Hindlimb muscle (tissue), 1 donor: ENCODE data around the gene CCL18. TPM values are rescaled to one million over a fixed set of nuclear protein-coding genes. Genes with fewer than 3 reads are reported as not detected.
"Not testable (repeated sequence)": the region's sequence is repeated elsewhere in the genome, so short reads cannot be mapped to it uniquely, and the experiment has no call there.

Experiments used
- DNase-seq: peaks from one replicate; pipeline ENCODE4 v3.0.0-alpha.2; 2013
- polyA plus RNA-seq: library from polyadenylated mRNA; unstranded; fragments of 120-200 nt; gene quantifications from one replicate; pipeline ENCODE4 v1.2.1, GENCODE V29; 2013; ENCODE audit not compliant: insufficient read length

CCL18 gene
- not detected for polyA plus RNA-seq

GRCh38 chr17:36063786-36064541, at the start of gene CCL18:
Gene CCL18 (plus strand): TSS chr17:36064272. CDS start chr17:36064343, 71 bp downstream.
- DNase-seq, result no peak

GRCh38 chr17:36014946-36015345, 49.1 kb upstream of the CCL18 start:
- DNase-seq, result no peak

DNA sequence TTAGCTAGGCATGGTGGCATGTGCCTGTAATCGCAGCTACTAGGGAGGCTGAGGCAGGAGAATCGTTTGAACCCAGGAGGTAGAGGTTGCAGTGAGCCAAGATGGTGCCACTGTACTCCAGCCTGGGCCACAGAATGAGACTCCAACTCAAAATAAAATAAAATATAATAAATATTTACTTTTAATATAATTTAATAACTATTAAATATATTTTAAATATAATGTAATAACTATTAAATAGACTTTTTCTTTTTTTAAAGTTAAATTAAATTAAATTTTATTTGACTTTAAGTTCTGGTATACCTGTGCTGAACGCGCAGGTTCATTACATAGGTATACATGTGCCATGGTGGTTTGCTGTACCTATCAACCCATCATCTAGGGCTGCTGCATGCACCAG, 48.2 kb upstream of the CCL18 start:
- not testable (repeated sequence) for DNase-seq

- DNase-seq, result no peak
Observed at GRCh38 chr17:36016555-36016954, 47.5 kb upstream of the CCL18 start.

GRCh38 chr17:36017799-36018198, 46.3 kb upstream of the CCL18 start, which contains the start of gene CCL23:
Gene CCL23 (minus strand): TSS chr17:36017972. CDS start chr17:36017897, 75 bp downstream.
- no peak for DNase-seq

DNA sequence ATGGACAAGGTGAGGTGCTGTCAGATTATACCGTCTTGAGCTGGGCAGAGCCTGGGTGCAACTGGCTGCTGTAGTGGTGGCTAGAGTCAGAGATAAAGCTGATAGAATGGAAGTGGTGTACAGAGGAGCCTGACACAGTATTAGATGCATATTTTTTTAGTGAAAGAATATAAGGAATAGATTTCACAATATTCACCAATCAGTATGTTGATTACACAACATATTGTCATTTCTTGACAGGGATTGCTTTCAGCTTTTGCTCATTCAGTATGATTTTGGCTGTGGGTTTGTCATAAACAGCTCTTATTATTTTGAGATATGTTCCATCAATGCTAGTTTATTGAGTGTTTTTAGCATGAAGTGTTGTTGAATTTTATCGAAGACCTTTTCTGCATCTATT, 44.6 kb upstream of the CCL18 start:
- no peak for DNase-seq

DNA sequence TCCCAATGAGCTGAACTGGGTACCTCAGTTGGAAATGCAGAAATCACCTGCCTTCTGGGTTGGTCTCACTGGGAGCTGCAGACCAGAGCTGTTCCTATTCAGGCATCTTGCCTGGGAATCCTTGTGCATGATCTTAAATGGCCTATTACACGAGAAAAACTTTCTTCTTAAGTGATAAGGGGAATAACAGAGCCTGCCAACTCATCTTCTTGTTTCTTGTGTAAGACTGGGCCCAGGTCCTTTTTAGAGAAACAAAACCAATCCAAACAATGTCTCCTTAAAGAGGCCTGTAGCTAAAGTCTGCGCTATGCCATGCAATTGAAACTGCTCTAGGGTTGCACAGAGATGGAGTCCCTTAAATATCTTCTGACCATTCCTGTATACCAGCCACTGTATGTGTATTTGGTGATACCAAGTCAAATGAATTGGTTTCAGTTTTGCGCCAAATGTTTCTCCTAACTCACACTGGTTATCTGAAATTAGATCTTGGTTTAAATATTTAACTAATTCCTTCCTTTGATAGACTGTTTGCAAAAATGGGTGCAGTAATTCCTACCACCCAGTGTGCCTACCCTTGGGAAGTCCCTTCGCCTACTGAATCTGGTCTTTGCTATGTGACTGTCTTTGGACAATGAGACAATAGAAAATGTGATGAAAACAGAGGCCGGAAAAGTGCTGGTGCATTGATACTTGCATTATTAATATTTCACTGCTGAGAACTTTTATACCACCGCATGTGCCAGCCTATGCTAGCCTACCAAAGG, 39.8 kb upstream of the CCL18 start:
- no peak for DNase-seq

DNA sequence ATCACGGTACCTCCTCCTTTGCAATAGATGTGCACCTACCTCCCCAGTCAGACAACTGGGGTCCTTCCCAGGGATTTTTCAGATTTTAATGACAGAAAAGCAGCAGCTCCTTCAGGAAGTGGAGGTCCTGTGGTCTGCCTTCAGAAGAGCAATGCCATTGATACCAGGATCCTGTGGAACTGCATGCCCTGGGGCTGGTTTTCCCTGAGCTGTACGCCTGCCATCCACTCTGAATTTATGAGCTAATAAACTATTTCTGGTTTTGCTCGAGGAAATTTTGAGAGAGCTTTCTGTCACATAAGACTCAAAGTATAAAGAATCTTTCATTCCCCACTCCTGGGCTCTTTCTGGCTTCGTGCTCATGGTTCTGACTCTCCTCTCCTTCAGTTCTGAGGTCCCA, 36.3 kb upstream of the CCL18 start:
- no peak for DNase-seq

GRCh38 chr17:36030956-36031355, 33.1 kb upstream of the CCL18 start:
- DNase-seq, result no peak

DNA sequence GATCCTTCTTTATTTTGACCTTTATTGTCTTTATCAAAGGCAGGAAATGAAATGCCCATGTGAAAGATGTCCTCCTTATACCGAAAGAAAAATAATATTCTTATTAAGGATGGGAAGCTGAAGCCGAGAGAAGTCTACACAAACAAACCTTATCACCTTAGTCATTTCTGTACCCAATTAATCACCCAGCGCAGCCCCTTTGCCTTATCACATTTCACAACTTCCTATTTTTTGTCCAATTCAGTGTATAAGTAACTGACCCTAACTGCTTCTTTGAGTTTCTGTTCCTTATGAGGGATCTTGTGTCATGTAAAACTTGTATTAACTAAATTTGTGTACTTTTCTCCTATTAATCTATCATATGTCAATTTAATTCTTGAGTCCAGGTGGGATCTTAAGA, 29.9 kb upstream of the CCL18 start:
- no peak for DNase-seq

GRCh38 chr17:36036235-36036634, 27.8 kb upstream of the CCL18 start:
- no peak for DNase-seq

GRCh38 chr17:36048066-36048465, 16.0 kb upstream of the CCL18 start:
- DNase-seq, result no peak

DNA sequence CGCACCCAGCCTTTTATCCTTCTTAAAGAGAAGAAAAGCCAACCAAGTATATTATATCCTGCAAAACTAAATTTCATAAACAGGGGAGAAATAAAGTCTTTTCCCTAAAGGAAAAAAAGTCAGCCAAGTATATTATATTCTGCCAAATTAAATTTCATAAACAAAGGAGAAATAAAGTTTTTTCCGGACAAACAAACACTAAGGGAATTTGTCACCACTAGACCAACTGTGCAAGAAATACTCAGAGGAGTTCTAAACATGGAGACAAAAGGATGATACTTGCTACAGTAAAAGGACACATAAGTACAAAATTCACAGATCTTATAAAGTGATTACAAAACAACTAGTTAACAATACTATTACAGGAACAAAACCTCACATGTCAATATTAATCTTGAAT, 14.4 kb upstream of the CCL18 start:
- no peak for DNase-seq

DNA sequence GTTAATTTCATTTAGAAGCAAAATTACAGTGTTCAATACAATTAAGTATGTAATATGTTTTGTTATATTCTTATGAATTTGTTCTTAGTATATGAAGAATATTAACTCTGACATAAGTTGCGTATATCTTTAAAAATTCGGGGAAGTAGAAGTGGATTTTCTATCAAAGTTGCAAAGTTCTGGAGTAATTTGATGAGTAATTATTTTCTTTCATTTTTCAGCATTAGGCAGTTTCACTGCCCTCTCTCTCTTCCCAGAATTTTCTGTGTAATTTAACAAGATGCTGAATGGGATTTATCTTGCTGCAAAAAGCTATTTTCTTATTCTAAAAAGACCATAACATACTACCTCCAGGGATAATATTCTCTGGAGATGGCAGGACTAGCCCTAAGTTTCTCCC, 8.9 kb upstream of the CCL18 start:
- DNase-seq, result no peak

DNA sequence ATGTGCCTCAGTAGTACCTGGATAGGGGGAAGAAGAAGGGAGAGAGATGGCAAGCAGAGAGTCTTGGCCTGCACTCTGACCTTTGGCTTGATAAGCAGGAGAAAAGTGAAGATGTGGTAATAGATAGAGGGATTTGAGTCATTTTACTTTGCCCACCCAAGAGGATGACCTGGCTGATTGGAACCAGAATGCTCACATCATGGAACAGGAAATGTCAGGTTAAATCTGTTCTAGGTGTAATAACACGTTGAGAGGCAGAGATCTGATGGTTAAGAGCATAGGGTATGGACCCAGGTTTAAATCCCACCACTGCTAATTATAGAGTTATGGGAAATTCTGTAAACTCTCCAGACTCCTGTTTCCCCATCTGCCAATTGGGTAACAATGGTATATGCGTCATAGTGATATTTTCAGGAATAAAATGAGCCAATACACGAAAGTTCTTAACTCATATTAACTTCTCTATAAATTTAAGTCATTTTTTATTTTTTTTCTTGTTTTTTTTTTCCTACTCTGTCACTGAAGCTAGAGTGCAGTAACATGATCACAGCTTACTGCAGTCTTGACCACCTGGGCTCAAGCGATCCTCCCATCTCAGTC, 8.1 kb upstream of the CCL18 start:
- no peak for DNase-seq

GRCh38 chr17:36057911-36058310, 6.2 kb upstream of the CCL18 start:
- DNase-seq, result no peak

- DNase-seq, result no peak
Observed at GRCh38 chr17:36059406-36059805, 4.7 kb upstream of the CCL18 start.

DNA sequence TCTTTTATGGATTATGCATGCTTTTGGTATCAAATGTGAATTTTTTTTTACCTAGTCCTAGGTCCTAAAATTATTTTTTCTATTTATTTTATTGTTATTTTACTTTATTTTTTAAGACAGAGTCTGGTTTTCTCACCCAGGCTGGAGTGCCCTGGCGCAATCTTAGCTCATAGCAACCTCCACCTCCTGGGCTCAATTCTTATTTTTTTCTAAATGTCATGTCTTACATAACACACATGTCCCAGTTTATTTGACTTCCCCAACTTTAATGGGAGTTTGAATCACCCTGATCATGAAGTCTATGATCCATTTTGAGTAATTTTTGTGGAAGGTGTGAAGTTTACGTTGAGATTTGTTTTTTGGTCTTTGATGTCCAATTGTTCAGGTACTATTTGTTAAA, 3.3 kb upstream of the CCL18 start:
- DNase-seq, result no peak

- DNase-seq, result no peak
Observed at GRCh38 chr17:36066365-36066985, 2.4 kb downstream of the CCL18 start.

GRCh38 chr17:36068524-36068923, 4.5 kb downstream of the CCL18 start:
- DNase-seq, result no peak

- DNase-seq, result no peak
Observed at GRCh38 chr17:36069136-36069535, 5.1 kb downstream of the CCL18 start.

DNA sequence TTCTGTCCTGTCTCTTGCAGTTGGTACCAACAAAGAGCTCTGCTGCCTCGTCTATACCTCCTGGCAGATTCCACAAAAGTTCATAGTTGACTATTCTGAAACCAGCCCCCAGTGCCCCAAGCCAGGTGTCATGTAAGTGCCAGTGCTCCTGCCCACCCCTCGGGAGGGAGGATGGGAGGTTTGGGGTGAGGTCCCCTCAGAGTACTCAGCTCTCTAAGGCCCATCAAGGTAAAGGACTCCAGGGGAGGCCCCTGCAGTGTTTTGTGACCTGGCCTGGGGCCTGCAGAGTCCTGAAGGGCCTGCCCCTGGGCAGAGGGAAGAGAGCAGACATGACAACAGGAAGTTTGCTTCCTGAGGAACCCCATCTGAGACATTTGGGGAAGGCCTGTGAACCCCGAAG, 6.4 kb downstream of the CCL18 start:
- no peak for DNase-seq

DNA sequence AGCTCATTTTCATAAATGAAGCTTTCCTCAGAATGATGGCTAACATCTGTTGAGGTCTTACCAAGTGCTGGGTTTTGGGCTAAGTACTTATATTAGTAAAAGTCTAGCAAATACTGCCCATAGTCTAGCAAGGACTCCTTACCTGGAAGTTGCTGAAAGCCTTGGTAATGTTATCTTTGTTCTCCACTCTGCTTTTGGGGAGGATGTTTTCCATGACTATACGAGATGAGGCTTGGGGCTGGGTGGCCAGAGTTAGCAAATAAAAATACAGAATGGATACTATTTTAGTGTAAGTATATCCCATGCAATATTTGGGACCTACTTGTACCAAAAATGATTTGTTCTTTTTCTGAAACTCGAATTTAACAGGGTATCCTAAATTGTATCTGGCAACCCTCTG, 7.7 kb downstream of the CCL18 start:
- DNase-seq, result no peak
